HepG2 (cell line): ENCODE data around the gene EPDR1. TPM values are rescaled to one million over a fixed set of nuclear protein-coding genes. Genes with fewer than 3 reads are reported as not detected.
A peak's percentile ranks its signal among the peaks of the same experiment; 100 is the strongest.

Experiments used
- ATAC-seq: fragments of 200-7000 bp; cut with Tn5 transposase; 3 replicates; pipeline ENCODE4 v1.9.1; 2020; ENCODE audit warnings: mild to moderate bottlenecking, moderate library complexity
- BruUV-seq: library from RNA; stranded (reverse); fragments of 400-500 nt; replicated peaks from 2 replicates; lab custom pipeline; 2021; lab: Mats Ljungman, UMichigan
- CTCF ChIA-PET: fragments of 300-600 bp; formaldehyde crosslinking; extraction: SDS; loops from one replicate; lab custom pipeline; 2021; ENCODE audit warnings: low total read pairs, inconsistent platforms, low intra/inter-chr PET ratio; lab: Yijun Ruan, JAX
- POLR2A ChIA-PET: fragments of 350-600 bp; sonication (Branson Sonifier 250); formaldehyde crosslinking; loops from one replicate; lab custom pipeline; 2020; ENCODE audit warnings: antibody characterized with exemption, inconsistent platforms; lab: Yijun Ruan, JAX
- DNase-seq: peaks from one replicate; pipeline ENCODE4 v3.0.0-alpha.2; 2015; ENCODE audit warnings: low spot score
- FAIRE-seq: peaks from 3 replicates; lab custom pipeline; 2011; peaks lifted over from hg19 to GRCh38; lab: Jason Lieb, UNC
- H2AFZ ChIP-seq: one replicate; pipeline ENCODE4 v1.6.1; 2011; ENCODE audit warnings: low read length, inconsistent platforms
- H3K27ac ChIP-seq: fragments of 300-600 bp; 3 replicates; pipeline ENCODE4 v1.8.0; 2011; ENCODE audit warnings: mixed run types, mild to moderate bottlenecking, mixed read lengths, low read length, inconsistent platforms; ENCODE audit not compliant: insufficient read depth; ENCODE audit errors: extremely low read length
- H3K27me3 ChIP-seq, 2 experiments: fragments of 200-600 bp in 1 of 2; 2 replicates in 1 of 2; 3 replicates in 1 of 2; pipeline versions ENCODE4 v1.6.0 to v1.8.0; 2011; ENCODE audit warnings: low read length in 2 of 2, mild to moderate bottlenecking in 2 of 2, moderate library complexity in 2 of 2, inconsistent platforms in 1 of 2; ENCODE audit not compliant: insufficient read depth in 2 of 2, control insufficient read depth in 1 of 2
- H3K36me3 ChIP-seq, 2 experiments: fragments of 200-600 bp in 1 of 2; replicated peaks in 1 of 2; 2 replicates in 1 of 2; 3 replicates in 1 of 2; pipeline versions ENCODE4 v1.5.1 to v1.8.0; 2011; ENCODE audit warnings: low read length in 2 of 2, inconsistent platforms in 1 of 2; ENCODE audit not compliant: insufficient read depth in 2 of 2, control insufficient read depth in 1 of 2
- H3K4me1 ChIP-seq: 2 replicates; pipeline ENCODE4 v1.5.1; 2012; ENCODE audit warnings: low read length, inconsistent platforms; ENCODE audit not compliant: insufficient read depth
- H3K4me2 ChIP-seq: 2 replicates; pipeline ENCODE4 v1.6.0; 2011; ENCODE audit warnings: low read depth, low read length, inconsistent platforms
- H3K4me3 ChIP-seq, 3 experiments: fragments of 200-600 bp in 1 of 3; sonication (generic), shearing (Covaris generic) in 1 of 3; replicated peaks in 1 of 3; 2 replicates each; pipeline ENCODE4 v1.5.1; 2011 to 2016; ENCODE audit warnings: low read length in 3 of 3, inconsistent platforms in 2 of 3, low read depth in 2 of 3, mild to moderate bottlenecking in 2 of 3, control low read depth in 1 of 3, mixed read lengths in 1 of 3; ENCODE audit not compliant: insufficient read depth in 1 of 3
- H3K79me2 ChIP-seq: one replicate; pipeline ENCODE4 v1.6.1; 2011; ENCODE audit warnings: low read length, inconsistent platforms; ENCODE audit not compliant: insufficient read depth
- H3K9ac ChIP-seq: 2 replicates; pipeline ENCODE4 v1.6.0; 2011; ENCODE audit warnings: mild to moderate bottlenecking, low read depth, low read length, inconsistent platforms; ENCODE audit not compliant: insufficient read depth
- H3K9me3 ChIP-seq: 2 replicates; pipeline ENCODE4 v1.5.1; 2012; ENCODE audit warnings: mild to moderate bottlenecking, low read length
- H4K20me1 ChIP-seq: 2 replicates; pipeline ENCODE4 v1.6.0; 2011; ENCODE audit warnings: inconsistent platforms, mild to moderate bottlenecking, low read length, moderate library complexity; ENCODE audit not compliant: insufficient read depth
- HCFC1 ChIP-seq: fragments of 150-350 bp; IDR thresholded peaks from 2 replicates; pipeline ENCODE4 v1.6.1; 2014; ENCODE audit warnings: low read depth, low read length
- HMG20A ChIP-seq: IDR thresholded peaks from 2 replicates; pipeline ENCODE4 v1.6.1; 2016; ENCODE audit warnings: borderline replicate concordance
- MAFF ChIP-seq: IDR thresholded peaks from 2 replicates; pipeline ENCODE4 v1.6.1; 2011; ENCODE audit warnings: low read depth, low read length, improper control_type of control experiment
- MAFG ChIP-seq: sonication (generic); formaldehyde crosslinking; IDR thresholded peaks from 2 replicates; pipeline ENCODE4 v1.5.1; 2020; ENCODE audit warnings: mild to moderate bottlenecking, missing genetic modification reagents
- MAFK ChIP-seq, 2 experiments: IDR thresholded peaks in 1 of 2; conservative IDR thresholded peaks in 1 of 2; 2 replicates each; pipeline ENCODE4 v1.6.1; 2011; ENCODE audit warnings: improper control_type of control experiment in 2 of 2, low read length in 2 of 2
- NFE2 ChIP-seq: sonication (generic); formaldehyde crosslinking; IDR thresholded peaks from 2 replicates; pipeline ENCODE4 v1.4.0; 2020; ENCODE audit warnings: missing genetic modification reagents
- NFE2L2 ChIP-seq: fragments of 150-350 bp; IDR thresholded peaks from 2 replicates; pipeline ENCODE4 v1.6.1; 2014; ENCODE audit warnings: low read length
- RARA ChIP-seq: IDR thresholded peaks from 2 replicates; pipeline ENCODE4 v1.6.1; 2016; ENCODE audit warnings: missing genetic modification reagents, missing compliant biosample characterization
- RCOR2 ChIP-seq: IDR thresholded peaks from 2 replicates; pipeline ENCODE4 v1.6.1; 2016; ENCODE audit warnings: missing biosample characterization, missing genetic modification reagents
- SRY ChIP-seq: sonication (generic); formaldehyde crosslinking; IDR thresholded peaks from 2 replicates; pipeline ENCODE4 v1.8.0; 2022; ENCODE audit warnings: mild to moderate bottlenecking, missing genetic modification reagents
- TEAD3 ChIP-seq: optimal IDR thresholded peaks from 2 replicates; pipeline ENCODE3; 2016; ENCODE audit warnings: borderline replicate concordance
- ZNF644 ChIP-seq: IDR thresholded peaks from 2 replicates; pipeline ENCODE4 v1.6.1; 2016; ENCODE audit warnings: low read depth
- WGBS: methylation state at CpG from one replicate; pipeline ENCODE4 v1.1.6; 2017; ENCODE audit warnings: low lambda C conversion rate; 5-methylcytosine and 5-hydroxymethylcytosine counted together
- in situ Hi-C: cut with HindIII; loops from 2 replicates; pipeline ENCODE4 v1.10.0; 2017; ENCODE audit warnings: low pct_unique_long_range_greater_than_20kb; ENCODE audit not compliant: extremely low pct_ligation_motif_present
- intact Hi-C: fragments of 100-400 bp; cut with micrococcal nuclease; formaldehyde crosslinking; loops from one replicate; pipeline ENCODE4 v1.10.0; 2022; ENCODE audit not compliant: unreplicated experiment
- polyA plus RNA-seq, 8 experiments: library from polyadenylated mRNA; depleted of rRNA in 3 of 8; stranded (reverse) in 7 of 8; unstranded in 1 of 8; fragments of >200 nt; fragmentation: Illumina TruSeq in 4 of 8; extraction: Trizol in 4 of 8; gene quantifications; 2 replicates each; pipeline versions ENCODE4 v1.2.1 to v1.2.3, GENCODE V29; 2011 to 2016; ENCODE audit warnings: low read depth in 4 of 8, missing spikeins in 1 of 8, mixed read lengths in 1 of 8; ENCODE audit not compliant: insufficient read depth in 1 of 8
- total RNA-seq, 5 experiments: library from RNA; depleted of rRNA; stranded (reverse); fragments of >200 nt; fragmentation: Illumina TruSeq; extraction: Trizol; gene quantifications; 2 replicates each; pipeline ENCODE4 v1.2.3, GENCODE V29; 2016; ENCODE audit warnings: low read depth in 1 of 5

EPDR1 gene
- total and polyA plus RNA-seq, 2 of the 13 experiments (the other 11 are each of a cell fraction or from before 2014, with no cell fraction given): 38.3 to 50.2 TPM

DNA sequence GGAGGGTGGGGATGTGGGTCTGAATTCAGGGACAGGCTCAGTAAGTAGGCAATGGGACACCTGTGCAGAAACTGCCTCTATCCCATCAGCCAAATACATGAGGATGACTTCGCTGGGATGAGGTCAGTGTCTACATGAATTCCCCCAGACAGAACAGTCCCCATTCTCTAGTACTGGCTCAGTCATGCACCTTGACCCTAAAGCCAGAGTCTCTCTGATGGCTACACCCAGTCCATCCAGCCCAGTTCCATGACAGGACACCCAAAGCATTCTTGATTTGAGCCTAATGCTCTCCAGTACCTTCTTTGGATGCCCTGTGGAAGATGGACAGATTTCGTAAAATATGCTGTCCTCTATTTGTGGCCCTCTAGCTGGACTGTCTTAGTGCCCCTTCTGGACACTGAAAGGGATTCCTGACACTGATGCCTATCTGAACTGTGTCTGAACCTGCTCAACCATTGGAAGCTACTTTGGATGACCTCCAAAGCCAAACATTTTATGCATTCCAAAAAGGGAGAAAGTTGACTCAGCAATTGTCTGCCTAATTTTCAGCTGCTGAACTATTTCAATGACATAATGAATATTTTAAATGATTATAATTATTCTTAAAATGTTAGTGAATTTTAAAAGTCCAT, 18.4 kb upstream of the EPDR1 start:
- peak; percentile 75 for DNase-seq
- Histone ChIP-seq H3K4me3 (no peak overlapping the region), H3K4me2 (peak overlapping the region; percentile 19), H3K4me1 (peaks cover 29% of the 10 kb centered on the region), H4K20me1 (no peaks in the 10 kb centered on the region), H3K79me2 (no peaks in the 10 kb centered on the region), H2AFZ (no peak overlapping the region), H3K27me3 (no peaks in the 10 kb centered on the region), H3K9me3 (no peaks in the 10 kb centered on the region), H3K27ac (no peak overlapping the region), H3K9ac (no peak overlapping the region), H3K36me3 (no peaks in the 10 kb centered on the region; a peak in 1 of 5 replicates)
- in situ Hi-C loops: loop anchor here (5.0 to 25.0 kb wide), 3 partner anchors 203 to 435 kb away; no protein-coding TSS in a partner anchor
- WGBS: 23% methylated on average over 1 of the region's 2 CpGs
- peak; percentile 30 for FAIRE-seq
- ChIA-PET CTCF (interaction anchor here (1.2 to 3.1 kb wide), 4 partner anchors 15 to 434 kb away, joined by 5 to 53 read pairs (median 9); partner anchors contain the start of gene SFRP4), POLR2A (interaction anchor here (1.5 to 2.5 kb wide), 2 partner anchors 15 to 276 kb away, joined by 6 to 16 read pairs; partner anchors contain the start of genes SFRP4 and STARD3NL)
- TF ChIP-seq ZNF644 (CRISPR knock-in tag) (peak; percentile 61; the same call in 1 of the 2 replicates), HCFC1 (no peak), MAFK (conservative IDR thresholded peaks at IDR 0.05 in 1 of 2, IDR thresholded peaks at IDR 0.05 in 1 of 2; ENCODE audit: low read length in 2 of 2) (peak; percentile 98), RARA (CRISPR knock-in tag) (peak; percentile 69), SRY (CRISPR knock-in tag) (no peak), TEAD3 (CRISPR knock-in tag) (peak; percentile 41), NFE2L2 (peak; percentile 97), NFE2 (peak; percentile 30; the same call in 1 of the 2 replicates), MAFF (peak; percentile 98), MAFG (0 out of 2 replicates have a peak, but pooled peaks have one; percentile 52), HMG20A (CRISPR knock-in tag) (no peak), RCOR2 (CRISPR knock-in tag) (no peak)
- peak; percentile 91 for ATAC-seq
- BruUV-seq: no TSS peak
- intact Hi-C loops: loop anchor here (1.0 to 5.0 kb wide), 5 partner anchors 15 to 435 kb away; partner anchors contain the start of gene SFRP4
